ENCODE results near the gene CABCOCO1. TPM values are rescaled to one million over a fixed set of nuclear protein-coding genes. Genes with fewer than 3 reads are reported as not detected.

Gene CABCOCO1
- total and polyA plus RNA-seq, 10 of the 15 experiments (the other 5 are each of a cell fraction or from before 2014, with no cell fraction given): not detected

GRCh38 chr10:61617180-61617579, 45.5 kb upstream of the CABCOCO1 start (continued):
- no peak for TF ChIP-seq WRNIP1 (IDR thresholded peaks at IDR 0.05; ENCODE audit: borderline replicate concordance, low read depth, low read length)
- TF ChIP-seq EZH2 (IDR thresholded peaks at IDR 0.05; ENCODE audit: borderline replicate concordance, control insufficient read depth, low read depth, low read length): no peak
- TF ChIP-seq IKZF1 (conservative IDR thresholded peaks at IDR 0.05): no peak
- TF ChIP-seq FOXK2 (IDR thresholded peaks at IDR 0.05): no peak
- TF ChIP-seq NFYB (IDR thresholded peaks at IDR 0.05; ENCODE audit: insufficient read depth, low read depth, low read length): no peak
- TF ChIP-seq NR2C2 (IDR thresholded peaks at IDR 0.05; ENCODE audit: borderline replicate concordance, control insufficient read depth, insufficient read length, low read depth): no peak

- FAIRE-seq: no peak
- no peak overlapping the region for H3K4me2 ChIP-seq (ENCODE audit: control insufficient read depth, insufficient read depth)
- ChIA-PET CTCF (interaction anchor here (0.6 kb wide), 1 partner anchor 26 kb away, joined by 3 read pairs; no protein-coding TSS in a partner anchor), POLR2A (no interaction called here), SMC1A (ENCODE audit: uncharacterized antibody, unreplicated experiment) (no interaction called here), RAD21 (ENCODE audit: unreplicated experiment) (no interaction called here)
- no peak overlapping the region for H3K4me3 ChIP-seq
- no peaks in the 10 kb centered on the region for H3K79me2 ChIP-seq (ENCODE audit: control insufficient read depth, insufficient read depth, low read length)
- no TSS peak for BruUV-seq (replicated peaks)
- WGBS (ENCODE audit: insufficient coverage, insufficient replicate concordance, low lambda C conversion rate, missing lambda C conversion rate): 15% methylated on average over 5 of the region's 5 CpGs
- no peaks in the 10 kb centered on the region for H3K36me3 ChIP-seq (ENCODE audit: control insufficient read depth in 2 of 2, insufficient read depth in 2 of 2, low read length in 1 of 2)
- intact Hi-C loops (cut with micrococcal nuclease; ENCODE audit: unreplicated experiment) (no loop called here), in situ Hi-C loops (cut with MboI) (no loop called here)
- no peaks in the 10 kb centered on the region for H3K9me3 ChIP-seq (replicated peaks; ENCODE audit: control insufficient read depth, insufficient read depth, low read length)
- H4K20me1 ChIP-seq (ENCODE audit: control insufficient read depth, insufficient read depth): no peaks in the 10 kb centered on the region
- ATAC-seq: no peak
- no peaks in the 10 kb centered on the region; a peak in 1 of 4 replicates for H3K27me3 ChIP-seq (replicated peaks in 1 of 2; ENCODE audit: control insufficient read depth in 2 of 2, insufficient read depth in 2 of 2, low read length in 1 of 2)
- no peaks in the 10 kb centered on the region for H3K4me1 ChIP-seq (ENCODE audit: control insufficient read depth, insufficient read depth, low read length)
- DNase-seq (ENCODE audit: low read depth, low spot score): no peak
- no peak overlapping the region for H3K9ac ChIP-seq (ENCODE audit: control insufficient read depth, insufficient read depth, low read length)
- H3K27ac ChIP-seq (ENCODE audit: control insufficient read depth, insufficient read depth): no peak overlapping the region
- H2AFZ ChIP-seq (ENCODE audit: control insufficient read depth, low read depth, low read length): no peak overlapping the region
- TF ChIP-seq EED (IDR thresholded peaks at IDR 0.05; ENCODE audit: low read depth) (no peak), KDM1A (IDR thresholded peaks at IDR 0.05; ENCODE audit: borderline replicate concordance) (no peak), NKRF (conservative IDR thresholded peaks at IDR 0.05) (no peak), PRDM15 (CRISPR knock-in tag; IDR thresholded peaks at IDR 0.05) (no peak), LARP7 (IDR thresholded peaks at IDR 0.05) (no peak), STAT3 (IDR thresholded peaks at IDR 0.05; ENCODE audit: low read depth, low read length) (no peak), ZBTB11 (CRISPR knock-in tag; IDR thresholded peaks at IDR 0.05) (no peak), SUPT20H (IDR thresholded peaks at IDR 0.05; ENCODE audit: borderline replicate concordance, control insufficient read depth, low read depth, low read length) (no peak), BMI1 (IDR thresholded peaks at IDR 0.05; ENCODE audit: borderline replicate concordance) (no peak)
Observed at GRCh38 chr10:61617586-61617985, 45.1 kb upstream of the CABCOCO1 start.
